Liver (tissue), 9 donors: ENCODE data around the gene AMZ1. TPM values are rescaled to one million over a fixed set of nuclear protein-coding genes. Genes with fewer than 3 reads are reported as not detected.

Experiments used
- DNase-seq: peaks from one replicate; pipeline ENCODE4 v3.0.0-alpha.2; 2017; ENCODE audit warnings: low spot score
- H3K27ac ChIP-seq, 2 donors: one replicate each; pipeline ENCODE4 v1.7.0; 2013; ENCODE audit warnings: inconsistent platforms in 2 of 2, low read length in 2 of 2, control low read depth in 1 of 2, low read depth in 1 of 2, mild to moderate bottlenecking in 1 of 2
- H3K27me3 ChIP-seq, 4 donors: one replicate each; pipeline versions ENCODE4 v1.6.1 to v1.7.0; 2013; ENCODE audit warnings: low read length in 3 of 4, inconsistent platforms in 1 of 4, mild to moderate bottlenecking in 1 of 4, moderate library complexity in 1 of 4; ENCODE audit not compliant: control insufficient read depth in 4 of 4, insufficient read depth in 4 of 4
- H3K36me3 ChIP-seq, 4 donors: one replicate each; pipeline versions ENCODE4 v1.6.1 to v1.7.0; 2013; ENCODE audit warnings: low read length in 3 of 4, mild to moderate bottlenecking in 3 of 4, low read depth in 1 of 4, moderate library complexity in 1 of 4; ENCODE audit not compliant: control insufficient read depth in 4 of 4, insufficient read depth in 3 of 4
- H3K4me1 ChIP-seq, 4 donors: one replicate each; pipeline versions ENCODE4 v1.6.1 to v1.7.0; 2013; ENCODE audit warnings: low read length in 3 of 4, mild to moderate bottlenecking in 3 of 4, moderate library complexity in 1 of 4; ENCODE audit not compliant: control insufficient read depth in 4 of 4, insufficient read depth in 4 of 4
- H3K4me3 ChIP-seq, 3 donors: one replicate each; pipeline versions ENCODE4 v1.6.1 to v1.7.0; 2013; ENCODE audit warnings: low read length in 3 of 3, control low read depth in 1 of 3, low read depth in 1 of 3, mild to moderate bottlenecking in 1 of 3
- H3K9ac ChIP-seq, 2 donors: one replicate each; pipeline ENCODE4 v1.7.0; 2013; ENCODE audit warnings: low read length in 2 of 2, mild to moderate bottlenecking in 2 of 2, moderate library complexity in 2 of 2, control low read depth in 1 of 2, low read depth in 1 of 2
- H3K9me3 ChIP-seq, 4 donors: one replicate each; pipeline versions ENCODE4 v1.6.1 to v1.7.0; 2013; ENCODE audit warnings: low read length in 3 of 4; ENCODE audit not compliant: control insufficient read depth in 4 of 4
- EGR1 ChIP-seq, 2 donors: IDR thresholded peaks; 2 replicates each; pipeline ENCODE4 v1.6.1; 2016 to 2018; ENCODE audit warnings: antibody characterized with exemption in 2 of 2, low read depth in 2 of 2
- FOXA1 ChIP-seq: IDR thresholded peaks from 2 replicates; pipeline ENCODE4 v1.6.1; 2016; ENCODE audit warnings: antibody characterized with exemption
- FOXA2 ChIP-seq: IDR thresholded peaks from 2 replicates; pipeline ENCODE4 v1.6.1; 2016; ENCODE audit warnings: antibody characterized with exemption
- GABPA ChIP-seq, 2 donors: IDR thresholded peaks in 1 of 2; conservative IDR thresholded peaks in 1 of 2; 2 replicates each; pipeline ENCODE4 v1.6.1; 2016; ENCODE audit warnings: antibody characterized with exemption in 2 of 2, mild to moderate bottlenecking in 1 of 2, moderate library complexity in 1 of 2
- HNF4A ChIP-seq, 2 donors: conservative IDR thresholded peaks; 2 replicates each; pipeline ENCODE4 v1.6.1; 2016; ENCODE audit warnings: antibody characterized with exemption in 2 of 2, mild to moderate bottlenecking in 2 of 2
- HNF4G ChIP-seq: IDR thresholded peaks from 2 replicates; pipeline ENCODE4 v1.6.1; 2016; ENCODE audit warnings: antibody characterized with exemption
- JUND ChIP-seq, 2 donors: IDR thresholded peaks; 2 replicates each; pipeline ENCODE4 v1.6.1; 2016; ENCODE audit warnings: antibody characterized with exemption in 2 of 2
- NR2F2 ChIP-seq: IDR thresholded peaks from 2 replicates; pipeline ENCODE4 v1.6.1; 2016; ENCODE audit warnings: antibody characterized with exemption
- RAD21 ChIP-seq, 2 donors: IDR thresholded peaks; 2 replicates each; pipeline ENCODE4 v1.6.1; 2016; ENCODE audit warnings: antibody characterized with exemption in 2 of 2, mild to moderate bottlenecking in 2 of 2
- RXRA ChIP-seq, 2 donors: IDR thresholded peaks; 2 replicates each; pipeline ENCODE4 v1.6.1; 2017 to 2018; ENCODE audit warnings: antibody characterized with exemption in 2 of 2, mild to moderate bottlenecking in 1 of 2
- SP1 ChIP-seq: IDR thresholded peaks from 2 replicates; pipeline ENCODE4 v1.6.1; 2018; ENCODE audit warnings: antibody characterized with exemption, mild to moderate bottlenecking
- TAF1 ChIP-seq: conservative IDR thresholded peaks from 2 replicates; pipeline ENCODE4 v1.6.1; 2016; ENCODE audit warnings: antibody characterized with exemption, mild to moderate bottlenecking
- YY1 ChIP-seq: IDR thresholded peaks from 2 replicates; pipeline ENCODE4 v1.6.1; 2016; ENCODE audit warnings: antibody characterized with exemption, mild to moderate bottlenecking
- ZBTB33 ChIP-seq: IDR thresholded peaks from 2 replicates; pipeline ENCODE4 v1.6.1; 2016; ENCODE audit warnings: antibody characterized with exemption
- WGBS: extraction: QIAGEN DNeasy Blood & Tissue Kit; methylation state at CpG from one replicate; pipeline ENCODE4 v1.1.7; 2013; 5-methylcytosine and 5-hydroxymethylcytosine counted together
- polyA plus RNA-seq, 2 donors: library from polyadenylated mRNA; stranded (reverse) in 1 of 2; unstranded in 1 of 2; fragments of 200-250 nt in 1 of 2; fragments of >200 nt in 1 of 2; fragmentation: Nextera tagmentation in 1 of 2; extraction: Ambion mirVana in 1 of 2; gene quantifications; one replicate each; pipeline versions ENCODE4 v1.2.1 to v1.2.3, GENCODE V29; 2013 to 2015
- total RNA-seq, 2 donors: library from RNA; depleted of rRNA; stranded (reverse); fragments of >200 nt; gene quantifications; one replicate each; pipeline ENCODE4 v1.2.3, GENCODE V29; 2014
- TF ChIP-seq, protein P1 (sequence below): IDR thresholded peaks from 2 replicates; pipeline ENCODE4 v1.6.1; 2016; ENCODE audit warnings: antibody characterized with exemption
- TF ChIP-seq, protein P2 (sequence below): IDR thresholded peaks from 2 replicates; pipeline ENCODE4 v1.6.1; 2016; ENCODE audit warnings: antibody characterized with exemption
- TF ChIP-seq, protein P3 (sequence below): IDR thresholded peaks from 2 replicates; pipeline ENCODE4 v1.6.1; 2016; ENCODE audit warnings: antibody characterized with exemption, mild to moderate bottlenecking
- TF ChIP-seq, protein P4 (sequence below): fragments of 150-350 bp; IDR thresholded peaks from 2 replicates; pipeline ENCODE4 v1.5.1; 2017; ENCODE audit warnings: improper control_type of control experiment, low read depth, low read length; ENCODE audit not compliant: missing input control
- donor health status: healthy.
- donor health status: healthy.
- donor health status: healthy.
- donor health status: healthy.
- donor health status: healthy.

Gene AMZ1
- total and polyA plus RNA-seq, 4 donors = 0.10 to 1.3 (median 1.1) TPM; not detected in 1

DNA sequence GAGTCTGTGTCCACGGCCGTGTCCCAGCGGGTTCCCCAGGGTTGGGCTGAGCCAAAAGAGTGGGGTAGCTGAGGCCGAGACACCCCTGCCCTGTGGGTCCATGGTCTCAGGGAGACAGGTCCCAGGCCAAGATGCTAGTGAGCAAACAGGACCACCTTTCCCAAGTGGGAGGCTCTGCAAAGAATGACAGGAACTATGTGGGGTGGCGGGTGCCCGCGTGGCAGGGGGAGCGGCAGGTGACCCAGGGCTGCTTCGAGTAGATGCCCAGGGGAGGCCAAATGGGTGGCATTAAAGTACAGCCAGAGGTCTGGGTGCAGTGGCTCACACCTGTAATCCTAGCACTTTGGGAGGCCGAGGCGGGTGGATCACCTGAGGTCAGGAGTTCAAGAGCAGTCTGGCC is 38.0 kb upstream of the AMZ1 start:
- H3K36me3 ChIP-seq = peaks cover 0 to 16% (median 8%) of the 10 kb centered on the region in 4 donors
- no peak for TF ChIP-seq FOXA2
- TF ChIP-seq JUND (IDR thresholded peaks at IDR 0.05) = no peak
- no peak for TF ChIP-seq YY1
- TF ChIP-seq, protein P1, sequence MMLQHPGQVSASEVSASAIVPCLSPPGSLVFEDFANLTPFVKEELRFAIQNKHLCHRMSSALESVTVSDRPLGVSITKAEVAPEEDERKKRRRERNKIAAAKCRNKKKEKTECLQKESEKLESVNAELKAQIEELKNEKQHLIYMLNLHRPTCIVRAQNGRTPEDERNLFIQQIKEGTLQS = no peak
- no peak for TF ChIP-seq FOXA1
- TF ChIP-seq, protein P2, sequence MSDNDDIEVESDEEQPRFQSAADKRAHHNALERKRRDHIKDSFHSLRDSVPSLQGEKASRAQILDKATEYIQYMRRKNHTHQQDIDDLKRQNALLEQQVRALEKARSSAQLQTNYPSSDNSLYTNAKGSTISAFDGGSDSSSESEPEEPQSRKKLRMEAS = no peak
- no peak for TF ChIP-seq SP1
- no peak for TF ChIP-seq RXRA (IDR thresholded peaks at IDR 0.05)
- TF ChIP-seq NR2F2 = no peak
- no peak for TF ChIP-seq EGR1 (IDR thresholded peaks at IDR 0.05; ENCODE audit: low read depth in 2 of 2)
- no peak for TF ChIP-seq GABPA (IDR thresholded peaks at IDR 0.05 in 1 of 2, conservative IDR thresholded peaks at IDR 0.05 in 1 of 2)
- no peak for TF ChIP-seq TAF1
- TF ChIP-seq HNF4A (conservative IDR thresholded peaks at IDR 0.05) = no peak
- TF ChIP-seq, protein P3, sequence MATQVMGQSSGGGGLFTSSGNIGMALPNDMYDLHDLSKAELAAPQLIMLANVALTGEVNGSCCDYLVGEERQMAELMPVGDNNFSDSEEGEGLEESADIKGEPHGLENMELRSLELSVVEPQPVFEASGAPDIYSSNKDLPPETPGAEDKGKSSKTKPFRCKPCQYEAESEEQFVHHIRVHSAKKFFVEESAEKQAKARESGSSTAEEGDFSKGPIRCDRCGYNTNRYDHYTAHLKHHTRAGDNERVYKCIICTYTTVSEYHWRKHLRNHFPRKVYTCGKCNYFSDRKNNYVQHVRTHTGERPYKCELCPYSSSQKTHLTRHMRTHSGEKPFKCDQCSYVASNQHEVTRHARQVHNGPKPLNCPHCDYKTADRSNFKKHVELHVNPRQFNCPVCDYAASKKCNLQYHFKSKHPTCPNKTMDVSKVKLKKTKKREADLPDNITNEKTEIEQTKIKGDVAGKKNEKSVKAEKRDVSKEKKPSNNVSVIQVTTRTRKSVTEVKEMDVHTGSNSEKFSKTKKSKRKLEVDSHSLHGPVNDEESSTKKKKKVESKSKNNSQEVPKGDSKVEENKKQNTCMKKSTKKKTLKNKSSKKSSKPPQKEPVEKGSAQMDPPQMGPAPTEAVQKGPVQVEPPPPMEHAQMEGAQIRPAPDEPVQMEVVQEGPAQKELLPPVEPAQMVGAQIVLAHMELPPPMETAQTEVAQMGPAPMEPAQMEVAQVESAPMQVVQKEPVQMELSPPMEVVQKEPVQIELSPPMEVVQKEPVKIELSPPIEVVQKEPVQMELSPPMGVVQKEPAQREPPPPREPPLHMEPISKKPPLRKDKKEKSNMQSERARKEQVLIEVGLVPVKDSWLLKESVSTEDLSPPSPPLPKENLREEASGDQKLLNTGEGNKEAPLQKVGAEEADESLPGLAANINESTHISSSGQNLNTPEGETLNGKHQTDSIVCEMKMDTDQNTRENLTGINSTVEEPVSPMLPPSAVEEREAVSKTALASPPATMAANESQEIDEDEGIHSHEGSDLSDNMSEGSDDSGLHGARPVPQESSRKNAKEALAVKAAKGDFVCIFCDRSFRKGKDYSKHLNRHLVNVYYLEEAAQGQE = no peak
- no peak for TF ChIP-seq HNF4G
- TF ChIP-seq RAD21 (IDR thresholded peaks at IDR 0.05) = no peak
- no peak for TF ChIP-seq ZBTB33
- TF ChIP-seq, protein P4, sequence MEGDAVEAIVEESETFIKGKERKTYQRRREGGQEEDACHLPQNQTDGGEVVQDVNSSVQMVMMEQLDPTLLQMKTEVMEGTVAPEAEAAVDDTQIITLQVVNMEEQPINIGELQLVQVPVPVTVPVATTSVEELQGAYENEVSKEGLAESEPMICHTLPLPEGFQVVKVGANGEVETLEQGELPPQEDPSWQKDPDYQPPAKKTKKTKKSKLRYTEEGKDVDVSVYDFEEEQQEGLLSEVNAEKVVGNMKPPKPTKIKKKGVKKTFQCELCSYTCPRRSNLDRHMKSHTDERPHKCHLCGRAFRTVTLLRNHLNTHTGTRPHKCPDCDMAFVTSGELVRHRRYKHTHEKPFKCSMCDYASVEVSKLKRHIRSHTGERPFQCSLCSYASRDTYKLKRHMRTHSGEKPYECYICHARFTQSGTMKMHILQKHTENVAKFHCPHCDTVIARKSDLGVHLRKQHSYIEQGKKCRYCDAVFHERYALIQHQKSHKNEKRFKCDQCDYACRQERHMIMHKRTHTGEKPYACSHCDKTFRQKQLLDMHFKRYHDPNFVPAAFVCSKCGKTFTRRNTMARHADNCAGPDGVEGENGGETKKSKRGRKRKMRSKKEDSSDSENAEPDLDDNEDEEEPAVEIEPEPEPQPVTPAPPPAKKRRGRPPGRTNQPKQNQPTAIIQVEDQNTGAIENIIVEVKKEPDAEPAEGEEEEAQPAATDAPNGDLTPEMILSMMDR = no peak
- 96% methylated on average over 11 of the region's 11 CpGs for WGBS

More for the DNA sequence above, 38.0 kb upstream of the AMZ1 start:
- no peaks in the 10 kb centered on the region for H3K9me3 ChIP-seq
- no peak for DNase-seq
- no peaks in the 10 kb centered on the region for H3K27me3 ChIP-seq
- no peak overlapping the region for H3K9ac ChIP-seq
- no peak overlapping the region for H3K27ac ChIP-seq
- H3K4me3 ChIP-seq = no peak overlapping the region
- peaks cover 0 to 2% (median 0%) of the 10 kb centered on the region in 4 donors for H3K4me1 ChIP-seq
